Neural progenitor cell (in vitro differentiated cells): ENCODE results near the gene TGM4. TPM values are rescaled to one million over a fixed set of nuclear protein-coding genes. Genes with fewer than 3 reads are reported as not detected.

Source experiments
- DNase-seq: peaks from one replicate; pipeline ENCODE4 v3.0.0-alpha.2; 2016; ENCODE audit warnings: low spot score
- H2AFZ ChIP-seq: fragments of 200-600 bp; sonication (generic); replicated peaks from 2 replicates; pipeline ENCODE4 v1.6.1; 2016; ENCODE audit warnings: antibody characterized with exemption
- H3F3A ChIP-seq: fragments of 200-600 bp; sonication (generic); 2 replicates; pipeline ENCODE4 v1.6.1; 2016; ENCODE audit warnings: antibody characterized with exemption, low read depth
- H3K27ac ChIP-seq: fragments of 200-600 bp; sonication (generic); 2 replicates; pipeline ENCODE4 v1.5.1; 2016; ENCODE audit warnings: mild to moderate bottlenecking
- H3K27me3 ChIP-seq: fragments of 200-600 bp; sonication (generic); 2 replicates; pipeline ENCODE4 v1.6.1; 2016; ENCODE audit warnings: mild to moderate bottlenecking, moderate library complexity
- H3K36me3 ChIP-seq: fragments of 200-600 bp; sonication (generic); 2 replicates; pipeline ENCODE4 v1.5.1; 2016
- H3K4me1 ChIP-seq: fragments of 200-600 bp; sonication (generic); 2 replicates; pipeline ENCODE4 v1.6.1; 2016; ENCODE audit warnings: mixed run types
- H3K4me2 ChIP-seq: fragments of 200-600 bp; sonication (generic); 2 replicates; pipeline ENCODE4 v1.6.1; 2016
- H3K4me3 ChIP-seq: fragments of 200-600 bp; sonication (generic); 2 replicates; pipeline ENCODE4 v1.5.1; 2016
- H3K79me2 ChIP-seq: fragments of 200-600 bp; sonication (generic); 2 replicates; pipeline ENCODE4 v1.6.1; 2016; ENCODE audit warnings: low read depth
- H3K9ac ChIP-seq: fragments of 200-600 bp; sonication (generic); 2 replicates; pipeline ENCODE4 v1.6.1; 2016
- H3K9me3 ChIP-seq: fragments of 200-600 bp; sonication (generic); 2 replicates; pipeline ENCODE4 v1.5.1; 2016; ENCODE audit warnings: low read depth
- H4K20me1 ChIP-seq: fragments of 200-600 bp; sonication (generic); 2 replicates; pipeline ENCODE4 v1.6.1; 2016; ENCODE audit warnings: low read depth
- H3K27ac Mint-ChIP-seq: 3 replicates; pipeline ENCODE4 v1.8.0; 2021; ENCODE audit warnings: mixed read lengths
- H3K27me3 Mint-ChIP-seq: 2 replicates; pipeline ENCODE4 v1.8.0; 2022; ENCODE audit warnings: low read depth, mild to moderate bottlenecking, inconsistent platforms, moderate library complexity, mixed read lengths; ENCODE audit not compliant: insufficient read depth
- H3K36me3 Mint-ChIP-seq: 3 replicates; pipeline ENCODE4 v1.8.0; 2021; ENCODE audit warnings: mixed read lengths
- H3K4me1 Mint-ChIP-seq: 3 replicates; pipeline ENCODE4 v1.8.0; 2021; ENCODE audit warnings: mixed read lengths
- H3K4me3 Mint-ChIP-seq: 3 replicates; pipeline ENCODE4 v1.8.0; 2021; ENCODE audit warnings: mild to moderate bottlenecking, moderate library complexity, mixed read lengths
- H3K9me3 Mint-ChIP-seq: 3 replicates; pipeline ENCODE4 v1.8.0; 2020; ENCODE audit warnings: mixed read lengths
- EZH2 ChIP-seq: fragments of 200-600 bp; sonication (generic); IDR thresholded peaks from 2 replicates; pipeline ENCODE4 v1.6.1; 2017; ENCODE audit warnings: antibody characterized with exemption, mild to moderate bottlenecking, moderate library complexity
- EZH2phosphoT487 ChIP-seq: fragments of 200-600 bp; sonication (generic); IDR thresholded peaks from 2 replicates; pipeline ENCODE4 v1.6.1; 2017; ENCODE audit warnings: antibody characterized with exemption
- total RNA-seq: library from RNA; depleted of rRNA; stranded (reverse); fragments of >200 nt; gene quantifications from 2 replicates; pipeline ENCODE4 v1.2.3, GENCODE V29; 2015; ENCODE audit warnings: low replicate concordance
- TF ChIP-seq, protein P1 (sequence below): fragments of 200-600 bp; sonication (generic); IDR thresholded peaks from 2 replicates; pipeline ENCODE4 v1.5.1; 2017; ENCODE audit warnings: antibody characterized with exemption, mild to moderate bottlenecking

Gene TGM4
- total RNA-seq, 1 donor from 2014 or later: 0.04 TPM

- H3K27ac Mint-ChIP-seq: no peak overlapping the region
- Histone ChIP-seq H3K9me3 (no peaks in the 10 kb centered on the region), H3K36me3 (no peaks in the 10 kb centered on the region), H3K27me3 (no peaks in the 10 kb centered on the region), H3K9ac (no peak overlapping the region), H3K27ac (no peak overlapping the region), H4K20me1 (peaks cover 34% of the 10 kb centered on the region), H3K79me2 (peaks cover 7% of the 10 kb centered on the region), H3F3A (peaks cover 20% of the 10 kb centered on the region), H3K4me1 (peaks cover 14% of the 10 kb centered on the region), H2AFZ (no peak overlapping the region), H3K4me2 (no peak overlapping the region), H3K4me3 (no peak overlapping the region)
- TF ChIP-seq, protein P1, sequence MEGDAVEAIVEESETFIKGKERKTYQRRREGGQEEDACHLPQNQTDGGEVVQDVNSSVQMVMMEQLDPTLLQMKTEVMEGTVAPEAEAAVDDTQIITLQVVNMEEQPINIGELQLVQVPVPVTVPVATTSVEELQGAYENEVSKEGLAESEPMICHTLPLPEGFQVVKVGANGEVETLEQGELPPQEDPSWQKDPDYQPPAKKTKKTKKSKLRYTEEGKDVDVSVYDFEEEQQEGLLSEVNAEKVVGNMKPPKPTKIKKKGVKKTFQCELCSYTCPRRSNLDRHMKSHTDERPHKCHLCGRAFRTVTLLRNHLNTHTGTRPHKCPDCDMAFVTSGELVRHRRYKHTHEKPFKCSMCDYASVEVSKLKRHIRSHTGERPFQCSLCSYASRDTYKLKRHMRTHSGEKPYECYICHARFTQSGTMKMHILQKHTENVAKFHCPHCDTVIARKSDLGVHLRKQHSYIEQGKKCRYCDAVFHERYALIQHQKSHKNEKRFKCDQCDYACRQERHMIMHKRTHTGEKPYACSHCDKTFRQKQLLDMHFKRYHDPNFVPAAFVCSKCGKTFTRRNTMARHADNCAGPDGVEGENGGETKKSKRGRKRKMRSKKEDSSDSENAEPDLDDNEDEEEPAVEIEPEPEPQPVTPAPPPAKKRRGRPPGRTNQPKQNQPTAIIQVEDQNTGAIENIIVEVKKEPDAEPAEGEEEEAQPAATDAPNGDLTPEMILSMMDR: no peak
- TF ChIP-seq EZH2phosphoT487 (no peak), EZH2 (no peak)
- no peak for DNase-seq
- no peak overlapping the region for H3K4me3 Mint-ChIP-seq
- H3K27me3 Mint-ChIP-seq: no peaks in the 10 kb centered on the region
- peaks cover 7% of the 10 kb centered on the region for H3K4me1 Mint-ChIP-seq
- no peaks in the 10 kb centered on the region for H3K9me3 Mint-ChIP-seq
- peaks cover 9% of the 10 kb centered on the region for H3K36me3 Mint-ChIP-seq
Observed at GRCh38 chr3:44954304-44954703, 79.9 kb downstream of the TGM4 start.

DNA sequence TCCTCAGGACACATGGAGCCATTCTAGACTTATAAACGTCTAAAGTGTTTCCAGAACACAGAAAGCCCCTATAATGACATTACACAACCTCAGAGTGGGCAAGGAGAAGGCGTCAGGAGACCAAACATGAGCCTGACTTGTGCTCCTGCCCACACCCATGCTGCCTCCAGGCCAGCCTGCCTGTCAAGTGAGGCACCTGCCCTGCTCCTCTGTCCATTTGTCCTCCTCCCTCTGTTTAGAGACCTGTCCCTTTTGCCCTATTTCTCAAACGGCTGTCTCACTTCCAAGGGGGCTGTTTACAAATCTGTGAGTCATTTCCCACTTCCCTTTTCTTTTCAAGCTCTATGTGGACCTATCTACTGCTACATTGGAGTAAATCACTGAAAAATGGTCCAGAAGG is 80.6 kb downstream of the TGM4 start:
- H3K36me3 Mint-ChIP-seq: peaks cover 9% of the 10 kb centered on the region
- Histone ChIP-seq H3K4me1 (peaks cover 13% of the 10 kb centered on the region), H3K4me2 (no peak overlapping the region), H3K9ac (no peak overlapping the region), H4K20me1 (peaks cover 29% of the 10 kb centered on the region), H3F3A (peaks cover 17% of the 10 kb centered on the region), H3K9me3 (no peaks in the 10 kb centered on the region), H3K36me3 (no peaks in the 10 kb centered on the region), H3K4me3 (no peak overlapping the region), H3K27me3 (no peaks in the 10 kb centered on the region), H3K27ac (no peak overlapping the region), H2AFZ (no peak overlapping the region), H3K79me2 (peaks cover 2% of the 10 kb centered on the region)
- peaks cover 7% of the 10 kb centered on the region for H3K4me1 Mint-ChIP-seq
- H3K27ac Mint-ChIP-seq: no peak overlapping the region
- TF ChIP-seq EZH2phosphoT487 (no peak), EZH2 (no peak)
- TF ChIP-seq, protein P1: no peak
- no peak overlapping the region for H3K4me3 Mint-ChIP-seq
- H3K27me3 Mint-ChIP-seq: no peaks in the 10 kb centered on the region
- no peak for DNase-seq
- no peaks in the 10 kb centered on the region for H3K9me3 Mint-ChIP-seq

GRCh38 chr3:44955917-44956316 is 81.5 kb downstream of the TGM4 start:
- no peak overlapping the region for H3K9ac ChIP-seq
- no peaks in the 10 kb centered on the region for H3K36me3 ChIP-seq
- H3K4me1 Mint-ChIP-seq: peaks cover under 1% of the 10 kb centered on the region
- H3K27me3 Mint-ChIP-seq: no peaks in the 10 kb centered on the region
- TF ChIP-seq EZH2: no peak
- TF ChIP-seq, protein P1: no peak
- TF ChIP-seq EZH2phosphoT487: no peak
- H3K27ac ChIP-seq: no peak overlapping the region
- no peaks in the 10 kb centered on the region for H3K27me3 ChIP-seq
- H3K27ac Mint-ChIP-seq: no peak overlapping the region
- peaks cover 4% of the 10 kb centered on the region for H3K4me1 ChIP-seq
- H3K9me3 Mint-ChIP-seq: no peaks in the 10 kb centered on the region
- no peak overlapping the region for H2AFZ ChIP-seq
- H3K4me2 ChIP-seq: no peak overlapping the region
- H3K4me3 Mint-ChIP-seq: no peak overlapping the region
- no peak overlapping the region for H3K4me3 ChIP-seq
- no peak for DNase-seq
- peaks cover 5% of the 10 kb centered on the region for H3K36me3 Mint-ChIP-seq
- H3F3A ChIP-seq: peaks cover 7% of the 10 kb centered on the region
- peaks cover 22% of the 10 kb centered on the region for H4K20me1 ChIP-seq
- H3K79me2 ChIP-seq: peaks cover 11% of the 10 kb centered on the region
- H3K9me3 ChIP-seq: no peaks in the 10 kb centered on the region

GRCh38 chr3:44957986-44958385 is 83.6 kb downstream of the TGM4 start:
- Histone ChIP-seq H3K36me3 (no peaks in the 10 kb centered on the region), H2AFZ (no peak overlapping the region), H4K20me1 (peaks cover 25% of the 10 kb centered on the region), H3K79me2 (peaks cover 29% of the 10 kb centered on the region), H3K27me3 (no peaks in the 10 kb centered on the region), H3K9ac (no peak overlapping the region), H3K4me3 (no peak overlapping the region), H3F3A (no peaks in the 10 kb centered on the region), H3K4me2 (no peak overlapping the region), H3K27ac (no peak overlapping the region), H3K4me1 (no peaks in the 10 kb centered on the region), H3K9me3 (no peaks in the 10 kb centered on the region)
- no peaks in the 10 kb centered on the region for H3K4me1 Mint-ChIP-seq
- no peak overlapping the region for H3K27ac Mint-ChIP-seq
- H3K36me3 Mint-ChIP-seq: peaks cover 3% of the 10 kb centered on the region
- no peak for TF ChIP-seq EZH2
- TF ChIP-seq, protein P1: no peak
- no peak for TF ChIP-seq EZH2phosphoT487
- no peaks in the 10 kb centered on the region for H3K27me3 Mint-ChIP-seq
- H3K4me3 Mint-ChIP-seq: no peak overlapping the region
- no peak for DNase-seq
- no peaks in the 10 kb centered on the region for H3K9me3 Mint-ChIP-seq
